ENCODE results near the gene NCKIPSD.

Gene NCKIPSD

GRCh38 chr3:48644898-48645760, 40.6 kb downstream of the NCKIPSD start:
- no peak for DNase-seq

- no peak for DNase-seq
Measured at GRCh38 chr3:48642605-48643004, 43.1 kb downstream of the NCKIPSD start.

- DNase-seq: no peak
Measured at GRCh38 chr3:48641396-48641795, 44.3 kb downstream of the NCKIPSD start.

GRCh38 chr3:48639944-48640606, 45.6 kb downstream of the NCKIPSD start:
- DNase-seq: no peak

GRCh38 chr3:48637305-48637704, 48.4 kb downstream of the NCKIPSD start:
- no peak for DNase-seq

- no peak for DNase-seq
Measured at GRCh38 chr3:48636149-48636655, 49.5 kb downstream of the NCKIPSD start.

GRCh38 chr3:48635222-48636021, 50.3 kb downstream of the NCKIPSD start, which contains the start of gene SLC26A6:
Gene SLC26A6 (minus strand): TSS chr3:48635461. CDS start chr3:48635393, 68 bp downstream.
- peak; percentile 94 to 97 for DNase-seq

- DNase-seq: peak; percentile 58 to 73
Measured at GRCh38 chr3:48634661-48635221, 51.0 kb downstream of the NCKIPSD start.

- DNase-seq: no peak
Measured at GRCh38 chr3:48633743-48634142, 52.0 kb downstream of the NCKIPSD start.

GRCh38 chr3:48633256-48633655, 52.5 kb downstream of the NCKIPSD start:
- no peak for DNase-seq

- DNase-seq: no peak
Measured at GRCh38 chr3:48631516-48632448, 53.9 kb downstream of the NCKIPSD start.

- no peak for DNase-seq
Measured at GRCh38 chr3:48630833-48631232, 54.9 kb downstream of the NCKIPSD start.

GRCh38 chr3:48630407-48630806, 55.3 kb downstream of the NCKIPSD start:
- DNase-seq: no peak

- DNase-seq: no peak
Measured at GRCh38 chr3:48629894-48630293, 55.8 kb downstream of the NCKIPSD start.

- DNase-seq: no peak
Measured at GRCh38 chr3:48628277-48629017, 57.3 kb downstream of the NCKIPSD start.

GRCh38 chr3:48625600-48625999, 60.1 kb downstream of the NCKIPSD start:
- no peak for DNase-seq

- DNase-seq: no peak
Measured at GRCh38 chr3:48624767-48625166, 60.9 kb downstream of the NCKIPSD start.

GRCh38 chr3:48623851-48624547, 61.7 kb downstream of the NCKIPSD start:
- DNase-seq: no peak

All from stimulated activated CD4-positive, alpha-beta T cell treated with anti-CD3 and anti-CD28 coated beads, Interleukin-2, amount 100 ng/mL, for 24 hours (primary cell).